ENCODE measurements around the gene HYI.

HYI gene

DNA sequence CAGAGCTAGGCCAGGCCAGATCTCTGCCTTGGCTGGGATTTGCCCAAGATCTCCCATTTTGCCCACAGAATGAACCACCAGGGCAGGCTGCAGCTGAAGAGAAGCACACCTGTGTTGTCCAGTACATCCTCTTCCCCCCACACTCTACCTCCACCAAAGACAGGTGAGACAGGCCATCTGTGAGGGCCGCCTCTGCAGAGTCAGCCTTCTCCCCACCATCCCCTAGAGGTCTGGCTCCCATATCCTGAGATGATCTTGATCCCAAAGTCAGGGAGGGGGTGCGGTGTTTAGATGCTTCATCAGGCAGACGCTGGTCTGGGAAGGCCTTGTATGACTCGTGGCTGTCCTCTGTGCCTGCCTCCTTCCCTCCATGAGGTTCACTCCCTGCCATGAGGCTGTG, 28.7 kb downstream of the HYI start:
- no peak for TF ChIP-seq PKNOX1 (IDR thresholded peaks at IDR 0.05)
- no peak for TF ChIP-seq FOXM1 (IDR thresholded peaks at IDR 0.05; ENCODE audit: borderline replicate concordance)
- TF ChIP-seq ZNF384 (IDR thresholded peaks at IDR 0.05): no peak
- no peak for TF ChIP-seq SP1 (IDR thresholded peaks at IDR 0.05)
- no peak for TF ChIP-seq SUZ12 (IDR thresholded peaks at IDR 0.05)
- no peak for TF ChIP-seq NFRKB (IDR thresholded peaks at IDR 0.05)
- no peak for TF ChIP-seq ELF4 (IDR thresholded peaks at IDR 0.05)
- no peak for TF ChIP-seq FOXA1 (IDR thresholded peaks at IDR 0.05)
- no peak for TF ChIP-seq L3MBTL2 (conservative IDR thresholded peaks at IDR 0.05)
- TF ChIP-seq CTBP1 (IDR thresholded peaks at IDR 0.05; ENCODE audit: borderline replicate concordance): no peak
- TF ChIP-seq TARDBP (IDR thresholded peaks at IDR 0.05): no peak
- no peak for DNase-seq (ENCODE audit: extremely low spot score)
- ChIA-PET POLR2A (no interaction called here), CTCF (interaction anchor here (0.5 to 1.3 kb wide), 2 partner anchors 11 to 20 kb away, joined by 4 to 5 read pairs; no protein-coding TSS in a partner anchor)

DNA sequence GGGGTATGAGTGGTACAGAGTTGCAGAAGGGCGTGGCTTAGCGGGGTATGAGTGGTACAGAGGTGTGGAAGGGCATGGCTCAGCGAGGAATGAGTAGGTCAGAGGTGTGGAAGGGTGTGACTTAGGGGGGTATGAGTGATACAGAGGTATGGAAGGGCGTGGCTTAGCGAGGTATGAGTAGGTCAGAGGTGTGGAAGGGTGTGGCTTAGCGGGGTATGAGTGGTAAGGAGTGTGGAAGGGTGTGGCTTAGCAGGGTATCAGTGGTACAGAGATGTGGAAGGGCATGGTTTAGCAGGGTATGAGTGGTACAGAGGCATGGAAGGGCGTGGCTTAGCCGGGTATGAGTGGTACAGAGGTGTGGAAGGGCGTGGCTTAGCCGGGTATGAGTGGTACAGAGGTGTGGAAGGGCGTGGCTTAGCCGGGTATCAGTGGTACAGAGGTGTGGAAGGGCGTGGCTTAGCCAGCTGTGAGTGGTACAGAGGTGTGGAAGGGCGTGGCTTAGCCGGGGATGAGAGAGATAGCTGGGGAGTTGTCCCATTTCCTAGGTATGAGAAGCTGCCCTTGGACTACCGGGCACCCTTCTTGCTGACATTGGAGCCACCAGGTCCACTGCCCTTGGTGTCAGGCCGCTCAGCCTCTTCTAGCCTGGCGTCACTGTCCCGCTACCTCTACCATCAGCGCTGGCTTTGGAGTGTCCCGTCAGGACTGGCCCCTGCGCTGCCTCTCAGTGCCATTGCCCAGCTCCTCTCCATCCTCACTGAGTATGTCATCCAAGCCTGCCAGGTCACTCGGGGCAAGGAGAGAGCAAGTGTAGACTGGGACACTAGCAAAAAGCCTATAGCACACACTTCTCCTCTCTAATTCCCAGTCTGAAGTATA, 29.8 kb downstream of the HYI start:
- ChIA-PET POLR2A (no interaction called here), CTCF (interaction anchor here (0.5 to 1.3 kb wide), 2 partner anchors 9 to 22 kb away, joined by 4 to 5 read pairs; no protein-coding TSS in a partner anchor)
- no peak for DNase-seq (ENCODE audit: extremely low spot score)
- TF ChIP-seq NFRKB (IDR thresholded peaks at IDR 0.05) (no peak), FOXA1 (IDR thresholded peaks at IDR 0.05) (no peak), ELF4 (IDR thresholded peaks at IDR 0.05) (no peak)

GRCh38 chr1:43422995-43423671, 30.6 kb downstream of the HYI start:
- ChIA-PET CTCF (no interaction called here), POLR2A (no interaction called here)
- no peak for DNase-seq (ENCODE audit: extremely low spot score)
- TF ChIP-seq TARDBP (IDR thresholded peaks at IDR 0.05) (no peak), ARNT (IDR thresholded peaks at IDR 0.05) (no peak), SP1 (IDR thresholded peaks at IDR 0.05) (no peak), NFRKB (IDR thresholded peaks at IDR 0.05) (no peak), FOXM1 (IDR thresholded peaks at IDR 0.05; ENCODE audit: borderline replicate concordance) (no peak), L3MBTL2 (conservative IDR thresholded peaks at IDR 0.05) (no peak), PKNOX1 (IDR thresholded peaks at IDR 0.05) (no peak), CTBP1 (IDR thresholded peaks at IDR 0.05; ENCODE audit: borderline replicate concordance) (no peak), FOXK2 (IDR thresholded peaks at IDR 0.05) (no peak), SUZ12 (IDR thresholded peaks at IDR 0.05) (no peak), BHLHE40 (IDR thresholded peaks at IDR 0.05; ENCODE audit: borderline replicate concordance) (no peak), ELF4 (IDR thresholded peaks at IDR 0.05) (no peak), FOXA1 (IDR thresholded peaks at IDR 0.05) (no peak), LEF1 (IDR thresholded peaks at IDR 0.05; ENCODE audit: borderline replicate concordance) (no peak), ZNF384 (IDR thresholded peaks at IDR 0.05) (no peak), HDGF (IDR thresholded peaks at IDR 0.05; ENCODE audit: borderline replicate concordance) (no peak)

DNA sequence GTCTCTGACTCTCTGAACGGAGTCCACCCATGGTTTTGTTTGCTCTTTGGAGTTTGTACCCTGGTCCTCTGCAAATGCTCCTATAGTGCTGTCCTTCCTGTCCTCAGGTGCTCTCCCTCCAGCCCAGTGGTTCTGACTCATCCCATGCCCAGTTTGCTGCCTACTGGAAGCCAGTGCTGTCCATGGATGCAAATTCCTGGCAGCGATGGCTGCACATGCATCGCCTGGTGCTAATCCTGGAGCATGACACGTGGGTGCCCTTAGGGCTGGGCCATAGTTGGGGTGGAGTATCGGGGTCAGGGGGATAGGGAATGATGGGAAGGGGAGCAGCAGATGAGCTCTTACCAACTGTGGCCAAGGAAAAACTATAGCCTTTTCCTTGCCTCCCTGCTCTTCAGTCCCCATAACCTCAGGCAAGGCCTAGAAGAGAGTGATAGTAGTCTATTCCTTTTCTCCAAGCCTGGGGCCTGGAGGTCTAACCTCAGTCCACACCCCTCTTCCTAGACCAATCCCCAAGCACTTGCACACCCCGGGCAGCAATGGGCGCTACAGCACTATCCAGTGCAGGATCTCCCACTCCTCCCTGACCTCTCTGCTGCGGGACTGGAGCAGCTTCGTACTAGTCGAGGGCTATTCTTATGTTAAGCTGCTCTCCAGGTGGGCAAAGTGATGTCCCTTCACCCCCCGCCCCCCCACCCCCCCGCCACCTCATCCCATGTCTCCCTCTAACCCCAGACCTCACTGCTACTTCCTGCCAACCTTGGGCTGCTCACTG, 31.6 kb downstream of the HYI start:
- no peak for TF ChIP-seq LEF1 (IDR thresholded peaks at IDR 0.05; ENCODE audit: borderline replicate concordance)
- TF ChIP-seq CTBP1 (IDR thresholded peaks at IDR 0.05; ENCODE audit: borderline replicate concordance): no peak
- no peak for TF ChIP-seq FOXA1 (IDR thresholded peaks at IDR 0.05)
- no peak for DNase-seq (ENCODE audit: extremely low spot score)
- ChIA-PET POLR2A (no interaction called here), CTCF (no interaction called here)

DNA sequence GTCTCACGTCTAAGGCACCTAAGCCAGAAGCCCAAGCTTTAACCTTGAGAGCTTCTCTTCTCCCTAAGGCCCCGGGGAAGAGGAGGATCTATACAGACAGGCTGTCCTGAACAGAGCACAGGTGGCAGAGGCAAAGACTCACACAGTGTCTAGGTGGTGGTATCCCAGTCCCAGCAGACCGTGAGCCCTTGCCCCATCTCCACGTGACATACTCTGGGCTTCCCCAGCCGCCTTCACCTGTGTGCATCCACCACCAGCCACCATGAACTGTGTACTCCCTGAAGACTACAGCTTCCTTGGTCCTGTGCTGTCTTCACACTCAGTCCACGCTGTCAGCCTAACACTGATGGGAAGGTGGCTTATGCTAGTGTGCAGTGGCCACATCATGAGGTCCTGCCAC, 32.3 kb downstream of the HYI start:
- DNase-seq (ENCODE audit: extremely low spot score): no peak
- POLR2A ChIA-PET: no interaction called here
- CTCF ChIA-PET: no interaction called here
- TF ChIP-seq ELF4 (IDR thresholded peaks at IDR 0.05) (no peak), HDGF (IDR thresholded peaks at IDR 0.05; ENCODE audit: borderline replicate concordance) (no peak), FOXK2 (IDR thresholded peaks at IDR 0.05) (no peak), FOXM1 (IDR thresholded peaks at IDR 0.05; ENCODE audit: borderline replicate concordance) (no peak), ZNF384 (IDR thresholded peaks at IDR 0.05) (no peak)

- TF ChIP-seq CTBP1 (IDR thresholded peaks at IDR 0.05; ENCODE audit: borderline replicate concordance) (no peak), BHLHE40 (IDR thresholded peaks at IDR 0.05; ENCODE audit: borderline replicate concordance) (no peak), ZNF384 (IDR thresholded peaks at IDR 0.05) (no peak), SP1 (IDR thresholded peaks at IDR 0.05) (no peak), ARNT (IDR thresholded peaks at IDR 0.05) (no peak), HDGF (IDR thresholded peaks at IDR 0.05; ENCODE audit: borderline replicate concordance) (no peak), FOXK2 (IDR thresholded peaks at IDR 0.05) (no peak), PKNOX1 (IDR thresholded peaks at IDR 0.05) (no peak), TARDBP (IDR thresholded peaks at IDR 0.05) (no peak), FOXA1 (IDR thresholded peaks at IDR 0.05) (no peak), LEF1 (IDR thresholded peaks at IDR 0.05; ENCODE audit: borderline replicate concordance) (no peak), L3MBTL2 (conservative IDR thresholded peaks at IDR 0.05) (no peak), ELF4 (IDR thresholded peaks at IDR 0.05) (no peak), FOXM1 (IDR thresholded peaks at IDR 0.05; ENCODE audit: borderline replicate concordance) (no peak)
- POLR2A ChIA-PET: no interaction called here
- no peak for DNase-seq (ENCODE audit: extremely low spot score)
- CTCF ChIA-PET: no interaction called here
Observed at GRCh38 chr1:43420874-43421273, 32.9 kb downstream of the HYI start.

All from HEK293T (cell line).